Bronchial epithelial cell (primary cell): ENCODE measurements around the gene USP20. TPM values are rescaled to one million over a fixed set of nuclear protein-coding genes. Genes with fewer than 3 reads are reported as not detected.

Source experiments
- DNase-seq: peaks from one replicate; pipeline ENCODE4 v3.0.0-alpha.2; 2010; ENCODE audit warnings: low read depth
- FAIRE-seq: peaks from 2 replicates; lab custom pipeline; 2011; peaks lifted over from hg19 to GRCh38; lab: Jason Lieb, UNC
- H3K27me3 ChIP-seq: 2 replicates; pipeline ENCODE4 v1.5.1; 2011; ENCODE audit warnings: low read length; ENCODE audit not compliant: control insufficient read depth, insufficient read depth
- H3K36me3 ChIP-seq: 2 replicates; pipeline ENCODE4 v1.5.1; 2011; ENCODE audit warnings: low read length; ENCODE audit not compliant: control insufficient read depth, insufficient read depth
- H3K4me3 ChIP-seq: 2 replicates; pipeline ENCODE4 v1.5.1; 2011; ENCODE audit warnings: mild to moderate bottlenecking, low read depth, low read length, control low read depth
- CTCF ChIP-seq: IDR thresholded peaks from 2 replicates; pipeline ENCODE4 v1.5.1; 2011; ENCODE audit warnings: mild to moderate bottlenecking, moderate library complexity, low read length, control low read depth, inconsistent platforms; ENCODE audit not compliant: insufficient read depth, severe bottlenecking
- total RNA-seq: library from RNA; depleted of rRNA; stranded (reverse); fragments of >200 nt; gene quantifications from 2 replicates; pipeline ENCODE4 v1.2.1, GENCODE V29; 2014

USP20 gene
- total RNA-seq, 1 donor from 2014 or later = 5.5 TPM

GRCh38 chr9:129814432-129815223, 20.6 kb upstream of the USP20 start:
- Histone ChIP-seq H3K4me3 (no peak overlapping the region), H3K36me3 (peaks cover 13% of the 10 kb centered on the region), H3K27me3 (no peaks in the 10 kb centered on the region)
- TF ChIP-seq CTCF = no peak
- FAIRE-seq (no peak), DNase-seq (no peak)

GRCh38 chr9:129815278-129815677, 20.0 kb upstream of the USP20 start:
- DNase-seq = no peak
- Histone ChIP-seq H3K4me3 (no peak overlapping the region), H3K27me3 (no peaks in the 10 kb centered on the region), H3K36me3 (peaks cover 13% of the 10 kb centered on the region)
- FAIRE-seq = no peak
- TF ChIP-seq CTCF = no peak

- no peak for FAIRE-seq
- DNase-seq = no peak
- no peak overlapping the region for H3K4me3 ChIP-seq
Measured at GRCh38 chr9:129816501-129817435, 18.5 kb upstream of the USP20 start.

GRCh38 chr9:129822898-129823541, 12.2 kb upstream of the USP20 start:
- FAIRE-seq (no peak), DNase-seq (no peak)
- H3K36me3 ChIP-seq = peaks cover 20% of the 10 kb centered on the region
- no peaks in the 10 kb centered on the region for H3K27me3 ChIP-seq
- H3K4me3 ChIP-seq = peak overlapping the region; percentile 65
- no peak for TF ChIP-seq CTCF

More at GRCh38 chr9:129816501-129817435, 18.5 kb upstream of the USP20 start:
- Histone ChIP-seq H3K36me3 (peaks cover 22% of the 10 kb centered on the region), H3K27me3 (no peaks in the 10 kb centered on the region)
- TF ChIP-seq CTCF = no peak

GRCh38 chr9:129823542-129823934, 11.7 kb upstream of the USP20 start:
- Histone ChIP-seq H3K4me3 (peak overlapping the region; percentile 65), H3K27me3 (no peaks in the 10 kb centered on the region), H3K36me3 (peaks cover 20% of the 10 kb centered on the region)
- TF ChIP-seq CTCF = no peak
- FAIRE-seq (no peak), DNase-seq (no peak)
